ENCODE data around the gene AKIP1. TPM values are rescaled to one million over a fixed set of nuclear protein-coding genes. Genes with fewer than 3 reads are reported as not detected.
"Not testable (repeated sequence)": the region's sequence is repeated elsewhere in the genome, so short reads cannot be mapped to it uniquely, and the experiment has no call there.

The AKIP1 gene
- total RNA-seq, 2 donors from 2014 or later: 21.0 to 27.8 TPM

- H3K9me3 Mint-ChIP-seq: no peaks in the 10 kb centered on the region
- no peak within 1 kb of the TSS for H3K27ac ChIP-seq (ENCODE audit: low read depth, low read length)
- no peaks in the 10 kb centered on the region for H3K36me3 Mint-ChIP-seq (ENCODE audit: low read depth)
- no peak within 1 kb of the TSS for H3K4me3 ChIP-seq (ENCODE audit: low read length)
- H3K27ac Mint-ChIP-seq: no peak within 1 kb of the TSS
- no peak within 1 kb of the TSS for H3K4me3 Mint-ChIP-seq
- H3K9ac ChIP-seq (ENCODE audit: extremely low read depth, low read length, poor library complexity, severe bottlenecking): no peak within 1 kb of the TSS
- no peaks in the 10 kb centered on the region for H3K9me3 ChIP-seq (ENCODE audit: control insufficient read depth, low read length)
- peaks cover 9% of the 10 kb centered on the region for H3K27me3 ChIP-seq (ENCODE audit: control insufficient read depth, insufficient read depth, low read length, poor library complexity, severe bottlenecking)
- no peaks in the 10 kb centered on the region for H3K36me3 ChIP-seq (ENCODE audit: control insufficient read depth, insufficient read depth, low read length)
- peaks cover 19% of the 10 kb centered on the region for H3K27me3 Mint-ChIP-seq (ENCODE audit: insufficient read depth)
- no peak for TF ChIP-seq CTCF (conservative IDR thresholded peaks at IDR 0.05)
- WGBS, 2 experiments (ENCODE audit: insufficient coverage in 1 of 2, insufficient read length in 1 of 2): 79 to 92% methylated on average over 2 to 12 of the region's 12 CpGs
- DNase-seq: peak; percentile 69
- H3K4me1 ChIP-seq (ENCODE audit: control insufficient read depth, insufficient read depth, low read length): peaks cover 2% of the 10 kb centered on the region
- peaks cover 11% of the 10 kb centered on the region for H3K4me1 Mint-ChIP-seq
These were observed 21.7 kb downstream of the AKIP1 start, which contains the start of gene C11orf16 for GRCh38 chr11:8932564-8933180. TSS of gene C11orf16 (minus strand) at chr11:8932947. CDS start at chr11:8932308, 639 bp downstream.

GRCh38 chr11:8933931-8934330 is 22.9 kb downstream of the AKIP1 start:
- Histone ChIP-seq H3K36me3 (ENCODE audit: control insufficient read depth, insufficient read depth, low read length) (no peaks in the 10 kb centered on the region), H3K4me3 (ENCODE audit: low read length) (no peak overlapping the region), H3K9me3 (ENCODE audit: control insufficient read depth, low read length) (no peaks in the 10 kb centered on the region), H3K4me1 (ENCODE audit: control insufficient read depth, insufficient read depth, low read length) (peaks cover 2% of the 10 kb centered on the region), H3K27me3 (ENCODE audit: control insufficient read depth, insufficient read depth, low read length, poor library complexity, severe bottlenecking) (peaks cover 9% of the 10 kb centered on the region), H3K27ac (ENCODE audit: low read depth, low read length) (no peak overlapping the region), H3K9ac (ENCODE audit: extremely low read depth, low read length, poor library complexity, severe bottlenecking) (no peak overlapping the region)
- peaks cover 11% of the 10 kb centered on the region for H3K4me1 Mint-ChIP-seq
- 95 to 98% methylated on average over 4 to 6 of the region's 6 CpGs for WGBS, 2 experiments (ENCODE audit: insufficient coverage in 1 of 2, insufficient read length in 1 of 2)
- peak; percentile 69 for TF ChIP-seq CTCF (conservative IDR thresholded peaks at IDR 0.05)
- H3K27ac Mint-ChIP-seq: no peak overlapping the region
- H3K9me3 Mint-ChIP-seq: no peaks in the 10 kb centered on the region
- H3K4me3 Mint-ChIP-seq: no peak overlapping the region
- peak; percentile 70 for DNase-seq
- H3K36me3 Mint-ChIP-seq (ENCODE audit: low read depth): no peaks in the 10 kb centered on the region
- peaks cover 25% of the 10 kb centered on the region for H3K27me3 Mint-ChIP-seq (ENCODE audit: insufficient read depth)

- peaks cover 25% of the 10 kb centered on the region for H3K27me3 Mint-ChIP-seq (ENCODE audit: insufficient read depth)
- H3K36me3 Mint-ChIP-seq (ENCODE audit: low read depth): no peaks in the 10 kb centered on the region
- no peak for TF ChIP-seq CTCF (conservative IDR thresholded peaks at IDR 0.05)
- Histone ChIP-seq H3K9ac (ENCODE audit: extremely low read depth, low read length, poor library complexity, severe bottlenecking) (peak overlapping the region; percentile 36), H3K4me3 (ENCODE audit: low read length) (peak overlapping the region; percentile 55), H3K4me1 (ENCODE audit: control insufficient read depth, insufficient read depth, low read length) (peaks cover 2% of the 10 kb centered on the region), H3K9me3 (ENCODE audit: control insufficient read depth, low read length) (no peaks in the 10 kb centered on the region), H3K27ac (ENCODE audit: low read depth, low read length) (no peak overlapping the region), H3K36me3 (ENCODE audit: control insufficient read depth, insufficient read depth, low read length) (no peaks in the 10 kb centered on the region), H3K27me3 (ENCODE audit: control insufficient read depth, insufficient read depth, low read length, poor library complexity, severe bottlenecking) (peaks cover 9% of the 10 kb centered on the region)
- H3K27ac Mint-ChIP-seq: peak overlapping the region; percentile 82
- H3K4me3 Mint-ChIP-seq: peak overlapping the region; percentile 2
- H3K9me3 Mint-ChIP-seq: no peaks in the 10 kb centered on the region
- peak; percentile 74 for DNase-seq
- WGBS, 2 experiments (ENCODE audit: insufficient coverage in 1 of 2, insufficient read length in 1 of 2): 43 to 46% methylated on average over 11 to 14 of the region's 14 CpGs
- H3K4me1 Mint-ChIP-seq: peaks cover 11% of the 10 kb centered on the region
These were observed 23.9 kb downstream of the AKIP1 start for GRCh38 chr11:8934742-8935488.

- H3K4me1 ChIP-seq (ENCODE audit: control insufficient read depth, insufficient read depth, low read length); DNase-seq; H3K27ac Mint-ChIP-seq; H3K27me3 ChIP-seq (ENCODE audit: control insufficient read depth, insufficient read depth, low read length, poor library complexity, severe bottlenecking); H3K9me3 Mint-ChIP-seq; H3K27ac ChIP-seq (ENCODE audit: low read depth, low read length); H3K36me3 Mint-ChIP-seq (ENCODE audit: low read depth); H3K36me3 ChIP-seq (ENCODE audit: control insufficient read depth, insufficient read depth, low read length); H3K4me3 Mint-ChIP-seq; H3K9me3 ChIP-seq (ENCODE audit: control insufficient read depth, low read length): not testable (repeated sequence)
- Histone ChIP-seq H3K9ac (ENCODE audit: extremely low read depth, low read length, poor library complexity, severe bottlenecking) (peak overlapping the region; percentile 36), H3K4me3 (ENCODE audit: low read length) (peak overlapping the region; percentile 55)
- peaks cover 11% of the 10 kb centered on the region for H3K4me1 Mint-ChIP-seq
- peaks cover 29% of the 10 kb centered on the region for H3K27me3 Mint-ChIP-seq (ENCODE audit: insufficient read depth)
- 100% methylated on average over 1 of the region's 2 CpGs; no CpG with 5 or more reads in 1 of the 2 experiments for WGBS, 2 experiments (ENCODE audit: insufficient coverage in 1 of 2, insufficient read length in 1 of 2)
These were observed 24.8 kb downstream of the AKIP1 start for GRCh38 chr11:8935789-8936188.

Data from endodermal cell (in vitro differentiated cells).